ENCODE data around the gene PGM2L1. TPM values are rescaled to one million over a fixed set of nuclear protein-coding genes. Genes with fewer than 3 reads are reported as not detected.

The PGM2L1 gene
- total RNA-seq = 1 to 10 TPM; 6.1 to 6.5 TPM

DNA sequence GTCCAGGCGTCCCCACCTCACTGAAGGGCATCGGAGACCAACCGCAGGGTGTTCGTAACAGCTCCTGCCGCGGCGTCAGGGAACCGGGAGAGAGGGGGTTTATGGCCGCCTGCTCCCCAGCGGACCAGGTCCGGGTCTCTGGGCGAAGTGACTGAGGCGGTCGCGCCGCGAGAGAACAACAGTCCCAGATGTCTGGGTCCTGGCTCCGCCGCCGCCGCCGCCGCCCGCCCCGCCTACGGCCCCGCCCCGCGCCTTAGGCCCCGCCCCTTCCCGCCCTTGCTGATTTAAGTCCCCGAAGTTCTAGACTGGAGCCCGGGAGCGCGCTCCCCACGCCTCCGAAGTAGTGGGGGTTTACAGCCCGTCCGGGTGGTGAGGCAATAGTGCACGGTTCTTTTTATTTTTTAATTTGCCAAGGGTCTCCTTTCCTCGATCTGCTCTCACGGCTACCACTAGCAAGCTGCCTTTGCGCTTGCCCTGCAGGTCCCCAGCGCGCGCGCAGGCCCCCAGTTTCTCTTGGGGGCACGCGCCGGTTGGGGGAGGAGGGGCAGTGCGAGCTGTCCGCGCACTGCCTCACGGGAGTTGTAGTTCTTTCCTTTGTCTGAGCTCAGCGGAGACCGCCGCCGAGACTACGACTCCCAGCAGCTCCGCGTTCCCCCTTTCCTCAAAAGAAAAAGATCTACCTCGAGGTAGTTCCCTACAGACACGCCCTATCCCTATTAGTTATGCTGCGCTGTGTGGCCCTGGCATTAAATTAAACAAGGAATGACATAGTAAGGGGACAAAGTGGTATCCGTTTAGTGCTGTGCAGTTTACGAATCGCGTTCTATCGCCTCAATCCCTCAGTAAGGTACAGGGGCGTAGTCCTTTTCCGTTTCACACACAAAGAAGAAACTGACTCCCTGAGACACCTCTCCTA lies at the start of gene PGM2L1:
TSS of gene PGM2L1 (minus strand) at position 190 of the 916 bp plus-strand sequence. CDS start 272 bp downstream, outside the sequence.
- Mint-ChIP-seq H3K4me3 (peak within 1 kb of the TSS; percentile 99), H3K27ac (peak within 1 kb of the TSS; percentile 98)

DNA sequence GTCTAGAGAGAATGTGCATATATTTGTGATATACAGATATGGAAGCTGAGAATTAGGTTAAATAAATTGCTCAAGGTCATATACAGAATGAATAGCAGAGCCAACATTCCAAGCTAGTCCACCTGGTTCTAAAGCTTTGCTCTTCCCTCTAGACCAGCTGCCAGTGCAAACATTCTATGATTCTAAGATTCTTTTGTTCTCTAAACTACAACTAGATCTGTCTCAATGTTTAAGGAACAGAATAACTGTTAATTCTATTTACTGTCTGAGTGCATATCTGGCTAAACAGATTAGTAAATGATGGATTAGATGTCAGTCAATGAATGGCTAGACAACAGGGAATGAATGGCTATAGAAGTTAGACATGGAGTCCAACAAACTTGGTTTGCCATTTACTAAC lies 49.5 kb upstream of the PGM2L1 start:
- no peak for ATAC-seq
- no peak overlapping the region for H3K27ac Mint-ChIP-seq
- POLR2A ChIA-PET = no interaction called here
- CTCF ChIA-PET = interaction anchor here (1.2 to 9.1 kb wide), 6 partner anchors 10 to 193 kb away, joined by 3 to 168 read pairs (median 23); partner anchors contain the start of gene PGM2L1
- H3K4me1 Mint-ChIP-seq (ENCODE audit: low read depth) = peaks cover 1% of the 10 kb centered on the region
- H3K27me3 Mint-ChIP-seq (ENCODE audit: low read depth) = peaks cover 12% of the 10 kb centered on the region
- no peaks in the 10 kb centered on the region for H3K9me3 Mint-ChIP-seq (ENCODE audit: insufficient read depth)
- no peak overlapping the region for H3K4me3 Mint-ChIP-seq
- no peaks in the 10 kb centered on the region for H3K36me3 Mint-ChIP-seq (ENCODE audit: low read depth)
- DNase-seq = no peak

More for the DNA sequence above, at the start of gene PGM2L1:
- DNase-seq = peak; percentile 95
- Mint-ChIP-seq H3K9me3 (ENCODE audit: insufficient read depth) (no peaks in the 10 kb centered on the region), H3K4me1 (ENCODE audit: low read depth) (peaks cover 19% of the 10 kb centered on the region), H3K27me3 (ENCODE audit: low read depth) (no peaks in the 10 kb centered on the region), H3K36me3 (ENCODE audit: low read depth) (no peaks in the 10 kb centered on the region)
- ChIA-PET POLR2A (interaction anchor here (0.6 to 1.5 kb wide), 6 partner anchors 9 to 172 kb away, joined by 3 to 5 read pairs (median 3); partner anchors contain the start of gene LIPT2), CTCF (interaction anchor here (1.0 to 2.7 kb wide), 6 partner anchors 8 to 143 kb away, joined by 3 to 30 read pairs (median 10); no protein-coding TSS in a partner anchor)
- peak; percentile 84 for ATAC-seq

DNA sequence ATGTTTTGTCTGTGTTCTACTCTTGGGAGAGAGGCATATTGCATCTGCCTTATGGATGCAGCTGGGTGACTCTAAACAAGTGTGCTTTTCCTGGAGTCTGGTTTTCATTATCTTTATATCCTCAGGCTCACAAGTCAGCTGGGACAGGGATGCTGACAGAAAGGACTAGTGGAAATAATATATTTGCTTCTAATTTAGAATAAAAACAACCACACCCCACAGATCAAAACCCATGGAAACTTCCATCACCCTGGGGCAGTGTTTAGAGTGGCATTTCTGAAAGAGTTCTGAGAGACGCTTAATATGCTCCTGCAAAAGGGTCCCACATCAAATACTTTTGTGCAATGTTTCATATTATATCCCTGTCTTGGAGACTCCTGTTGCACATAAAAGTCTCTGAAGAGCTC lies 48.3 kb upstream of the PGM2L1 start:
- H3K27ac Mint-ChIP-seq = no peak overlapping the region
- DNase-seq = no peak

DNA sequence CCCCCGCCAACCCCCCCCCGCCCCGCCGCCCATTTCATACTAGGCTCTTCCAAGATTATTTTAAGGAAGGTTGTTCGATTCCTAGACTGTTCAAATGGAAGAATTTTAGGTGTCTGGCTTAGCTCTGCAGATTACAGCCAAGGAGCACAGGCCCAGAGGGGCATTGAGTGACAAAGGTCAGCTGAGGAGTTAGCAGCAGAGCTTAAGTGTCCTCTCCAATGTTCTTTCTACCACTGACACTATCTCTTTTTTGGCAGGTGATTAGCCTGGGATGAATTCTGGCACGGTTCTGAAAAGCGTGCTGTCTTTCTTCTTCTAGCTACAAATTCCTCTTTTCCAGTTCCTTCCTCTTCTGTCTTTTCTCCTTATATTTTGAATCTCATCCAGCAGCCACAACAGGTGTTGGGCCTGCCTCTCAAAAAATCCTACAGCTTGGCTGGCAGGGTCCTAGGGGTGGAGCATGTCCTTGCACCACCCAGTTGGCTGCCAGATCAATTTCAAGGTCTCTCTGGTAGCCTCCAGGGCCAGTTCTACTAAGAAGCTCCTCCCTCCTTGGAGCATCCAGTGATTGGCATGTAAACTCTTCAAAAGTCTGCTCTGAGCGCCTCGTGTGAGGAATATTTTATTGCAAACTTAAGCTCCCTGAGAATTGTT lies 46.1 kb upstream of the PGM2L1 start:
- Mint-ChIP-seq H3K9me3 (ENCODE audit: insufficient read depth) (no peaks in the 10 kb centered on the region), H3K27ac (no peak overlapping the region), H3K4me3 (no peak overlapping the region), H3K27me3 (ENCODE audit: low read depth) (peaks cover 6% of the 10 kb centered on the region), H3K4me1 (ENCODE audit: low read depth) (no peaks in the 10 kb centered on the region), H3K36me3 (ENCODE audit: low read depth) (no peaks in the 10 kb centered on the region)
- POLR2A ChIA-PET = no interaction called here
- CTCF ChIA-PET = interaction anchor here (0.5 to 2.3 kb wide), 6 partner anchors 10 to 189 kb away, joined by 3 to 11 read pairs (median 4); no protein-coding TSS in a partner anchor
- ATAC-seq = no peak
- no peak for DNase-seq

More for the DNA sequence above, 48.3 kb upstream of the PGM2L1 start:
- no peaks in the 10 kb centered on the region for H3K36me3 Mint-ChIP-seq (ENCODE audit: low read depth)
- no peak overlapping the region for H3K4me3 Mint-ChIP-seq
- H3K27me3 Mint-ChIP-seq (ENCODE audit: low read depth) = peaks cover 12% of the 10 kb centered on the region
- peaks cover 1% of the 10 kb centered on the region for H3K4me1 Mint-ChIP-seq (ENCODE audit: low read depth)
- H3K9me3 Mint-ChIP-seq (ENCODE audit: insufficient read depth) = no peaks in the 10 kb centered on the region
- ATAC-seq = no peak
- ChIA-PET CTCF (interaction anchor here (1.2 to 4.7 kb wide), 2 partner anchors 57 to 191 kb away, joined by 8 to 57 read pairs; no protein-coding TSS in a partner anchor), POLR2A (no interaction called here)

DNA sequence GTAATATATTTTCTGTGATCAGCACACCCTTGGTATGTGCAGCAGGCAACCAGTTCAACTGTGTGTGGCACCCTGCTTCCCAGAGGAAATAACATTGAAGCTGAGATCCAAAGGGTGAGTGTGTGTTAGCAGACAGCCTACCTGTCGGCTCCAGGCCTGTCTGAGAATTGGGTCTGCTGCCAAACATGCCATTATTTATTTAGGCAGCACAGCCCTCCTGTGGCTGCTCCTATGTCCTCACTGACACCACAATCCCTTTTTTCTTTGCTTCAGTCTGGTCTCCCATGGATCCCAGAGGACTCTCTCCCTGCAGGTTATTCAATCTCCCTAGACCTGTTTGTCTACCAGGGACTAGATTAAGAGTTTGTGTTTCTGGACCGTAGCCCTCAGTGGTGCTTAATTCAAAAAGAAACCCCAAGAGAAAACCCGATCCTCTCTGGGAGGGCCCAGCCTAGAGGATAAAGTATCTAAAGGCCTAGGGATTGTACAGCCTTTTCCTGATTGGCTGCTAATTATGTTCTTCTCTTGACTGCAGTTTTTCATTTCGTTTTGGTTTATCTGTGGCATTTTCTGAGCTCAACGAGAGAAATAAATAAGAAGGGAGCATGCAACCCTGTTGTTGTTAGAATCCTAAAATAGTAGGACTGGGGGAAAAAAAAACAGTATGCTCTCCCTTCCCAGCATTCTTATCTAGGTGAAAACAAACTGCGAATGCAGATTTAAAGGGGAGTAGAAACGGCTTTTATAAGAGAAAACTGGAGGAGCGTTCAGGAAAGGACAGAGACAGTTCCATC lies 45.0 kb upstream of the PGM2L1 start:
- H3K4me3 Mint-ChIP-seq = no peak overlapping the region

DNA sequence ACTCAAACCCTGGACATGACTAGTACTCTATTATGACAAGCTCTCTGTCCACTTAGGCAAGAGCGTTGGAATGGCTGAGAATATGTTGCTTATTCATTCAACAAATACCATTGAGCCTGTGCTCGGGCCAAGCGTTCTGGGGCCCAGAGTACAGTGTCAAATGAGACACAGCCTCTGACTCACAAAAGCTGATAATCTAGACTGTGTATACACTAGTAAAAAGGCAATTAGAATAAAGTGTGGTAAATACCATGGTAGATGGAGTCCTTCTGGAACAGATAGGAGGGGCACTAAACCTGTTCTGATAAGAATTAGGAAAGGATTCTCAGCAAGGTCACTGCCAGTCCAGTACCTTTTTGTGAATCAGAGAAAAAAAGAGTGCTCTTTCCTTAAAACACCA lies 44.4 kb upstream of the PGM2L1 start:
- no peak for ATAC-seq
- no peaks in the 10 kb centered on the region for H3K36me3 Mint-ChIP-seq (ENCODE audit: low read depth)
- no peaks in the 10 kb centered on the region for H3K9me3 Mint-ChIP-seq (ENCODE audit: insufficient read depth)
- POLR2A ChIA-PET = no interaction called here
- no peak overlapping the region for H3K27ac Mint-ChIP-seq
- CTCF ChIA-PET = interaction anchor here (2.2 kb wide), 1 partner anchor 54 kb away, joined by 8 read pairs; no protein-coding TSS in a partner anchor
- no peak overlapping the region for H3K4me3 Mint-ChIP-seq
- DNase-seq = no peak
- H3K27me3 Mint-ChIP-seq (ENCODE audit: low read depth) = peaks cover 6% of the 10 kb centered on the region
- H3K4me1 Mint-ChIP-seq (ENCODE audit: low read depth) = no peaks in the 10 kb centered on the region

More for the DNA sequence above, 45.0 kb upstream of the PGM2L1 start:
- POLR2A ChIA-PET = no interaction called here
- CTCF ChIA-PET = interaction anchor here (0.8 to 2.3 kb wide), 6 partner anchors 11 to 188 kb away, joined by 3 to 11 read pairs (median 6); no protein-coding TSS in a partner anchor
- no peak for DNase-seq
- H3K9me3 Mint-ChIP-seq (ENCODE audit: insufficient read depth) = no peaks in the 10 kb centered on the region
- no peaks in the 10 kb centered on the region for H3K36me3 Mint-ChIP-seq (ENCODE audit: low read depth)
- H3K4me1 Mint-ChIP-seq (ENCODE audit: low read depth) = no peaks in the 10 kb centered on the region
- H3K27ac Mint-ChIP-seq = no peak overlapping the region
- ATAC-seq = no peak
- peaks cover 6% of the 10 kb centered on the region for H3K27me3 Mint-ChIP-seq (ENCODE audit: low read depth)

DNA sequence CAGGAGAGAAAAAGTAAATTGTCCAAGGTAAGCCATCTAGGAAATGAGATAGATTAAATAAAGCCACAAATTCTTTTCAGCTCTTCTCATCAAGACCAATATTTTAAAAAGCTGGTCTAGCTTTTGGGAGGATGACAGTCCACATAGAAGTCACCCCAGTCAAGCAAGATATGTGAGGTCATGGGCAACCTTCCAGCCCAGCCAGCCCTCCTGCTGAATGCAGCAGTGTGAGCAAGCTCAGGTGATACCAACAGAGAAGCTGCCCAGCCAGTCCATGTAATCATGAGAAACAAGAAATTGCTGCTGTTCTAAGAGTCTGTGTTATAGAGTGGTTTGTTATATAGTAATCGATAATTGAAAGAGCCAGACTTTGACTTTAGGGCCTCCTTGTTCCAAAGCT lies 40.4 kb upstream of the PGM2L1 start:
- H3K9me3 Mint-ChIP-seq (ENCODE audit: insufficient read depth) = no peaks in the 10 kb centered on the region
- H3K27ac Mint-ChIP-seq = no peak overlapping the region
- H3K27me3 Mint-ChIP-seq (ENCODE audit: low read depth) = no peaks in the 10 kb centered on the region
- H3K4me1 Mint-ChIP-seq (ENCODE audit: low read depth) = no peaks in the 10 kb centered on the region
- no peak for DNase-seq
- H3K36me3 Mint-ChIP-seq (ENCODE audit: low read depth) = no peaks in the 10 kb centered on the region
- no peak overlapping the region for H3K4me3 Mint-ChIP-seq
- CTCF ChIA-PET = interaction anchor here (3.2 kb wide), 1 partner anchor 10 kb away, joined by 19 read pairs; no protein-coding TSS in a partner anchor
- no peak for ATAC-seq
- POLR2A ChIA-PET = no interaction called here

DNA sequence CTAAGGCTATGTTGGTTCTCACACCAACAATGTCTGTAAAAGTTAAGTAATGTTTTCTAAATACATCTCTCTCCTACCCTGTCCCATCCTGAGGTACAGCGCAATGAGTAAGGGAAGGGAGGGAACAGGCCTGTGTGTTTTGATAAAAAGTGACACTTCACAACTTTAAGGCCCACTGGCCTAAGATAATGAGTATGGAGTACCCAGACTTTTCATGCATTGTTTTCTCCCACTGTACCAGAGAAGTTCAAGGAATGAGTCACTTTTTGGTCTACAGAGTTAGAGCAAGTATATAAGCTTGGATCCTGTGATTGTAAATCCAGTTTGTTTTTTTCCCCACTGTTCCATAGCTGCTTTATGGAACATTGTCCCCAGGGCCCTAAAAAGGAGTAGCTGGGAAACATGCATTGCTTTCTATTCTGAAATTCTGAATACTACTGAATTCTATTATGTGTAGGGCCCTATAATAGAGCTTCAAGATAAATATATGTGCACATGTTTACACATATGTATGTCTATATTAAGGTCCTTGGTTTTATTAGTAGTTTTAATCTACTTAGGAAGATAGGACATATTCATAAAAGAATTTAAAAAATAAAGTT lies 39.3 kb upstream of the PGM2L1 start:
- Mint-ChIP-seq H3K36me3 (ENCODE audit: low read depth) (no peaks in the 10 kb centered on the region), H3K27ac (no peak overlapping the region), H3K4me1 (ENCODE audit: low read depth) (no peaks in the 10 kb centered on the region), H3K27me3 (ENCODE audit: low read depth) (peaks cover 3% of the 10 kb centered on the region), H3K4me3 (no peak overlapping the region), H3K9me3 (ENCODE audit: insufficient read depth) (no peaks in the 10 kb centered on the region)
- DNase-seq = no peak
- ChIA-PET POLR2A (no interaction called here), CTCF (interaction anchor here (0.7 to 3.2 kb wide), 5 partner anchors 11 to 134 kb away, joined by 3 to 19 read pairs (median 4); no protein-coding TSS in a partner anchor)
- ATAC-seq = no peak

DNA sequence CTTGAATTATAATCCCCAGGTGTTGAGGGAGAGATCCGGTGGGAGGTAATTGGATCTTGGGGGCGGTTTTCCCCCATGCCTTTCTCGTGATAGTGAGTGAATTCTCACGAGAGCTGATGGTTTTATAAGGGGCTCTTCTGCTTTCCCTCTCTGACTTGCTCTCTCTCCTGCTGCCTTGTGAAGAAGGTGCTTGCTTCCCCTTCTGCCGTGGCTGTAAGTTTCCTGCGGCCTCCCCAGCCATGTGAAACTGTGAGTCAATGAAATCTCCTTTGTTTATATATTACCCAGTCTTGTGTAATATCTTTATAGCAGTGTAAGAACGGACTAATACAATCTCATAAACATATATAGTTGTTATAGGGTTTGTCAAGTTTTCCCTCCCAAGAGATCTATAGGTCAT lies 36.3 kb upstream of the PGM2L1 start:
- no peak overlapping the region for H3K4me3 Mint-ChIP-seq
- no peak overlapping the region for H3K27ac Mint-ChIP-seq
- peaks cover 3% of the 10 kb centered on the region for H3K27me3 Mint-ChIP-seq (ENCODE audit: low read depth)
- ChIA-PET POLR2A (no interaction called here), CTCF (interaction anchor here (0.8 to 2.0 kb wide), 3 partner anchors 15 to 45 kb away, joined by 3 to 6 read pairs (median 5); no protein-coding TSS in a partner anchor)
- no peak for DNase-seq
- H3K36me3 Mint-ChIP-seq (ENCODE audit: low read depth) = no peaks in the 10 kb centered on the region
- ATAC-seq = no peak
- H3K9me3 Mint-ChIP-seq (ENCODE audit: insufficient read depth) = no peaks in the 10 kb centered on the region
- H3K4me1 Mint-ChIP-seq (ENCODE audit: low read depth) = no peaks in the 10 kb centered on the region

DNA sequence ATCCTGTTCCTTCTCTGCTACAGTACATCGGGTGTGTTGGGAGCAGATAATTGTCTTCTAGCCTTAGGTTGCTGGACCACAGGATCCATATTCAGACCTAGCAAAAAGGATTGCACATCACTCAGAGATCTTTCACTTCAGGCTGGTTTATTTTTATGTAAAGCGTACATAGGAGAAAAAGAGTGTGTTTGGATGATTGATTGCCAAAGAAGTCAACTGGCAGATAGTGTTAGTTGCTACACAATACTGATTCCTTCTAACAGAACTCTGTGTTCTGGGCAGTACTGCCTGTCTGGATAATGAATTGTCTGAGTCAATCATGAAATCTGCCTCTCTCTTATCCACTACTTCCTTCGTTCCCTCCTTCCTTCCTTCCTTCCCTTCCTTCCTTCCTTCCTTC lies 31.0 kb upstream of the PGM2L1 start:
- CTCF ChIA-PET = no interaction called here
- DNase-seq (no peak), ATAC-seq (no peak)
- no peak overlapping the region for H3K27ac Mint-ChIP-seq
- no peaks in the 10 kb centered on the region for H3K4me1 Mint-ChIP-seq (ENCODE audit: low read depth)
- POLR2A ChIA-PET = no interaction called here
- H3K27me3 Mint-ChIP-seq (ENCODE audit: low read depth) = peaks cover 3% of the 10 kb centered on the region
- no peaks in the 10 kb centered on the region for H3K36me3 Mint-ChIP-seq (ENCODE audit: low read depth)
- H3K9me3 Mint-ChIP-seq (ENCODE audit: insufficient read depth) = no peaks in the 10 kb centered on the region
- H3K4me3 Mint-ChIP-seq = no peak overlapping the region

DNA sequence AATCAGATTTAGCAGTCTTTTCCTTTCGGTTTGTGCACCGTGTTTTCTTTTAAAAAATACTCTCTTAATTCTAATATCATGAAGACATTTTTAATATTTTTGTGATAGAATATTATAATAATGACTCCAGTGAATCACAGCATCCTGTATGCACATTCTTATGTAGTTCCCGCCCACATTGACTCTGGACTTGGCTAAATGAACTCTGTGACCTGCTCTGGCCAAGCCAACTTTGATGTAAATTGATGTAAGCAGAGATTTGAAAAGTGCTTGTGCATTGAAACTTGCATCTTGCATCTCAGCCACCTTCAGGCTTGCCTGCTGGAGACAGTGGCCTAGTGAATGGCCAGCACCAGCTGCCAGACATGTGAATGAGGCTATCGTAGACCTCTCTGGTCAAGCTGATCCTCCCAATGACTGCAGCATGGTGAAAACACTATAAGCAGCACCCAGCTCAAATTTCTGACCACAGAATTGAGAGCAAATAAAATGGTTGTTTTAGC lies 29.2 kb upstream of the PGM2L1 start:
- POLR2A ChIA-PET = no interaction called here
- DNase-seq (no peak), ATAC-seq (no peak)
- H3K27ac Mint-ChIP-seq = no peak overlapping the region
- no peaks in the 10 kb centered on the region for H3K27me3 Mint-ChIP-seq (ENCODE audit: low read depth)
- H3K36me3 Mint-ChIP-seq (ENCODE audit: low read depth) = no peaks in the 10 kb centered on the region
- no peaks in the 10 kb centered on the region for H3K9me3 Mint-ChIP-seq (ENCODE audit: insufficient read depth)
- H3K4me3 Mint-ChIP-seq = no peak overlapping the region
- CTCF ChIA-PET = no interaction called here
- no peaks in the 10 kb centered on the region for H3K4me1 Mint-ChIP-seq (ENCODE audit: low read depth)
